MM.1S (cell line): ENCODE results near the gene AGBL1.

Source experiments
- EZH2 ChIP-seq: fragments of 300-600 bp; sonication (generic); optimal IDR thresholded peaks from 2 replicates; pipeline ENCODE3; 2017; ENCODE audit warnings: low read depth, mild to moderate bottlenecking, antibody characterized with exemption, low read length, mixed read lengths
- EZH2phosphoT487 ChIP-seq: fragments of 300-600 bp; sonication (generic); IDR thresholded peaks from 2 replicates; pipeline ENCODE4 v1.6.1; 2018; ENCODE audit warnings: antibody characterized with exemption, low read length
- TF ChIP-seq, protein P1 (sequence below): fragments of 300-600 bp; sonication (generic); IDR thresholded peaks from 2 replicates; pipeline ENCODE4 v1.5.1; 2016; ENCODE audit warnings: antibody characterized with exemption, low read length, mixed read lengths

DNA sequence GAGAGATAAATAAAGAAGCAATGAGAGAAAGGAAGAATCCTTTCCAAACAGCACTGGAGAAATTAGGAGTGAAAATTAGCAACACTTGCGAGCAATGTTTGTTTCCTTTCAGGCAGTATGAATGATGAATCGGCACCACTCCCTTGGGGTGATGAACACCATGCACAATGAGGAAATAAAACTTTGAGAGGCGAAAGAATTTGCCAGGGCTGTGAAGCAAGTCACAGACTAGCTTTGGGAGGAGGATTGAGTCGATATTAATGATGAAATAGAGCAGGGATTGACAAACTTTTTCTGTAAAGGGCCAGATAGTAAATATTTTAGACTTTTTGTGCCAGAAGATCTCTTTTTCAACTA, 237.7 kb downstream of the AGBL1 start:
- TF ChIP-seq, protein P1, sequence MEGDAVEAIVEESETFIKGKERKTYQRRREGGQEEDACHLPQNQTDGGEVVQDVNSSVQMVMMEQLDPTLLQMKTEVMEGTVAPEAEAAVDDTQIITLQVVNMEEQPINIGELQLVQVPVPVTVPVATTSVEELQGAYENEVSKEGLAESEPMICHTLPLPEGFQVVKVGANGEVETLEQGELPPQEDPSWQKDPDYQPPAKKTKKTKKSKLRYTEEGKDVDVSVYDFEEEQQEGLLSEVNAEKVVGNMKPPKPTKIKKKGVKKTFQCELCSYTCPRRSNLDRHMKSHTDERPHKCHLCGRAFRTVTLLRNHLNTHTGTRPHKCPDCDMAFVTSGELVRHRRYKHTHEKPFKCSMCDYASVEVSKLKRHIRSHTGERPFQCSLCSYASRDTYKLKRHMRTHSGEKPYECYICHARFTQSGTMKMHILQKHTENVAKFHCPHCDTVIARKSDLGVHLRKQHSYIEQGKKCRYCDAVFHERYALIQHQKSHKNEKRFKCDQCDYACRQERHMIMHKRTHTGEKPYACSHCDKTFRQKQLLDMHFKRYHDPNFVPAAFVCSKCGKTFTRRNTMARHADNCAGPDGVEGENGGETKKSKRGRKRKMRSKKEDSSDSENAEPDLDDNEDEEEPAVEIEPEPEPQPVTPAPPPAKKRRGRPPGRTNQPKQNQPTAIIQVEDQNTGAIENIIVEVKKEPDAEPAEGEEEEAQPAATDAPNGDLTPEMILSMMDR, result no peak
- TF ChIP-seq EZH2phosphoT487, result no peak
- no peak for TF ChIP-seq EZH2
